Astrocyte (in vitro differentiated cells and primary cell): ENCODE measurements around the gene MYO7B.

Experiments used
- EZH2 ChIP-seq: IDR thresholded peaks from 2 replicates; pipeline ENCODE4 v1.6.1; 2012; ENCODE audit warnings: mild to moderate bottlenecking, low read length, inconsistent platforms; ENCODE audit not compliant: insufficient read depth
- TF ChIP-seq, protein P1 (sequence below): IDR thresholded peaks from 2 replicates; pipeline ENCODE4 v1.5.1; 2011; ENCODE audit warnings: low read depth, mild to moderate bottlenecking, inconsistent platforms, low read length, moderate library complexity; ENCODE audit not compliant: insufficient read depth

DNA sequence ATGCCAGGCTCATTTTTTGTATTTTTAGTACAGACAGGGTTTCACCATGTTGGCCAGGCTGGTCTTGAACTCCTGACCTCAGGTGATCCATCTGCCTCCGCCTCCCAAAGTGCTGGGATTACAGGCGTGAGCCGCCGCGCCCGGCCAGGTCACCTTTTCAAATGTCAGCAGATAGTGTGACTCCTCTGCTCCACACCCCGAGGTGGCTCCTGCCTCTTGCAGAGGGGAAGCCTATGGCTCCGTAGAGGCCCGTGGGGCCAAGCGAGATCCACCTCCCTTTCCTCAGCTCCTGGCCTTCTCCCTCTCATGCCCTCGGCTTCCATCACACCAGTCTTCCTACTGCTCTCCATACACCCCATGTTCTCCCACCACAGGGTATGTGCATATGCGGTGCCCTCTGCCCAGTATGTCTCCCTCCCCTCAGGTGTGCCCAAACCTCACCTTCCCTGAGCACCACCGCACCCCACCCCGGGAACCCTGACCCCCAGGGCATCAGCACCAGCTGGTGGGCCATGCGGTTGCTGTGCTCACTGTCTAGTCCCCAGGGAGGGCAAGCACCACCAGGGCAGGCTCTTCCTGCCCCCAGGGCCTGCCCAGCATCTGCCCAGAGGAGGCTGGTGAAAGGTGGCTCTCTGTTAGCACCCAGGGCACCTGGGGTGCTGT is 121.2 kb downstream of the MYO7B start:
- TF ChIP-seq, protein P1, sequence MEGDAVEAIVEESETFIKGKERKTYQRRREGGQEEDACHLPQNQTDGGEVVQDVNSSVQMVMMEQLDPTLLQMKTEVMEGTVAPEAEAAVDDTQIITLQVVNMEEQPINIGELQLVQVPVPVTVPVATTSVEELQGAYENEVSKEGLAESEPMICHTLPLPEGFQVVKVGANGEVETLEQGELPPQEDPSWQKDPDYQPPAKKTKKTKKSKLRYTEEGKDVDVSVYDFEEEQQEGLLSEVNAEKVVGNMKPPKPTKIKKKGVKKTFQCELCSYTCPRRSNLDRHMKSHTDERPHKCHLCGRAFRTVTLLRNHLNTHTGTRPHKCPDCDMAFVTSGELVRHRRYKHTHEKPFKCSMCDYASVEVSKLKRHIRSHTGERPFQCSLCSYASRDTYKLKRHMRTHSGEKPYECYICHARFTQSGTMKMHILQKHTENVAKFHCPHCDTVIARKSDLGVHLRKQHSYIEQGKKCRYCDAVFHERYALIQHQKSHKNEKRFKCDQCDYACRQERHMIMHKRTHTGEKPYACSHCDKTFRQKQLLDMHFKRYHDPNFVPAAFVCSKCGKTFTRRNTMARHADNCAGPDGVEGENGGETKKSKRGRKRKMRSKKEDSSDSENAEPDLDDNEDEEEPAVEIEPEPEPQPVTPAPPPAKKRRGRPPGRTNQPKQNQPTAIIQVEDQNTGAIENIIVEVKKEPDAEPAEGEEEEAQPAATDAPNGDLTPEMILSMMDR = no peak
- TF ChIP-seq EZH2 = no peak
